NCI-H524 (cell line): ENCODE data around the gene CKB.

Experiments used
- DNase-seq, 2 experiments: peaks; one replicate each; lab custom pipeline; 2025; lab: John Stamatoyannopoulos, UW

Gene CKB

GRCh38 chr14:103522649-103523574 is at the start of gene CKB:
Gene CKB, minus strand, starts transcription at chr14:103522830. Its CDS starts 337 bp downstream, at chr14:103522493.
- DNase-seq = peak; percentile 71 to 94

DNA sequence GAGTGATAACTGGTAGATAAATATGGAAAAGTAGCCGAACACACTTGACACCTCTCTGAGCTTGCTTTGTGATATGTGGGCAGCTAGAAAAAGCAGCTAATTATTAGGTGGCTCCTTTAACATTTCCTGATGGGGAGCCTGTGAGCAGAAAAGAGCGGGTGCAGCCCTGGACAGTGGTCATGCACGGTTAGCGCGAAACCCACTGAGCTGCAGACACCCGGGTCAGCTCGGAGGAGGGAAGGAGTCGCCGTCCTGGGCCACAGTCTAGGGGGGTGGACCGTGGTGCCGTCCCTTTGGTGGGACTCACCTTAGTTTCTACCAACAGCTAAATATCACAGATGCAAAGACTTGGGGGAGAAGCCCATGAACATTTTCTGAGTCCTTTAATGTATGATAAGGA is 46.8 kb upstream of the CKB start:
- no peak for DNase-seq

DNA sequence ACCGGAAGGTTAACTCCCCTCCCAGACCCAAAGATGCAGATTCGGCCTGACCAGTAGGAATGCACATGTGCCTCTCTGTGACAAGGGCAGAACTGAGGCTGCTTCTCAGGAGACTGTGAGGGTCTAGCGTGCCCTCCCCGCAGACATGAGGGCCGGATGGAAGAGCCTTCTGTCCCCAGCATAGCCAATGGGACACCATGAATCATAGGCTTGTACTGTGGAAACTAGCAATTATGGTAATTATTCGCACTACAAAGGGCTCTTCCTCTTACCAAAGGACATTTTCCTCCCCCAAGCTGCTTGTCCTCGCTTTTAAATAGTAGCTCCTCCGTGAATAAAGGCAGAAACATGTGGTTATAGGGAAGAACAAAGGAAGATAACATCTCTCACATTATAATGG is 46.3 kb upstream of the CKB start:
- DNase-seq = no peak

GRCh38 chr14:103563844-103564505 is 41.3 kb upstream of the CKB start:
- no peak for DNase-seq

DNA sequence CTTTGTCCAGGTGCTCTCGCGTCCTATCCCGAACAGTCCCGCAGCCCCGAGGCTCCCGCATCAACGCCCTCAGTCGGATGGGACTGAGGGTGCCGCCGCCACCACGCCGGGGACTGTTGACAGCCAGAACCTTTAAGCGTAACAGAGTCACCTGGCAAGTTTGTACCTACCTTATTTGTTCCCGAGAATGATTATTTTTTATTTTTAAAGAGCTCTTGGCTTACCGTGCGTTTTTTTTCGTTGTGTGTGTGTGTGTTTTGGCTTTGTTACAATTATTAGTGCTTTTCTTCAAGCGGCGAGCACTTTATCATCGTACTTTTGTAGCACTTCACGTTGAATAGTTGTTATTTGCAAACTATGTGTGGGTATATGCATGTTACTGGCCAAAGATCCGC is 40.6 kb upstream of the CKB start:
- no peak for DNase-seq

GRCh38 chr14:103562429-103563225 is 40.0 kb upstream of the CKB start, which contains the start of the genes BAG5 and COA8:
Gene BAG5, minus strand, starts transcription at chr14:103562657. Its CDS starts 1,493 bp downstream, at chr14:103561164.
Gene COA8, plus strand, starts transcription at chr14:103562960. Its CDS starts 42 bp downstream, at chr14:103563002.
- DNase-seq = peak; percentile 86 to 92

DNA sequence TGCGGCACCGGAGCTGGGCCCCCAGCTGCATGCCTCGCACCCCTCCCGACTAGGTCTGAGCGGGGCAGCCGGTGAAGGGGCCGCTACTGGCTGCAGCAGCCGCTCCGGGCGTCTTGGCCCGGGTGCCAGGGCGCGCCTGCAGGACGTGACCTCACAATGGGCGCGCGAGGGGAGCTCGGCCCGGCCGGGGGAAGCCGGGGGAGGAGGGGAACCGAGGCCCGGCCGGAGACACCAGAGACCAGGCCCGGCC is 39.5 kb upstream of the CKB start:
- DNase-seq = no peak

- DNase-seq = no peak
Observed at GRCh38 chr14:103561381-103562178, 39.0 kb upstream of the CKB start.

GRCh38 chr14:103560691-103561090 is 38.1 kb upstream of the CKB start:
- DNase-seq = no peak

DNA sequence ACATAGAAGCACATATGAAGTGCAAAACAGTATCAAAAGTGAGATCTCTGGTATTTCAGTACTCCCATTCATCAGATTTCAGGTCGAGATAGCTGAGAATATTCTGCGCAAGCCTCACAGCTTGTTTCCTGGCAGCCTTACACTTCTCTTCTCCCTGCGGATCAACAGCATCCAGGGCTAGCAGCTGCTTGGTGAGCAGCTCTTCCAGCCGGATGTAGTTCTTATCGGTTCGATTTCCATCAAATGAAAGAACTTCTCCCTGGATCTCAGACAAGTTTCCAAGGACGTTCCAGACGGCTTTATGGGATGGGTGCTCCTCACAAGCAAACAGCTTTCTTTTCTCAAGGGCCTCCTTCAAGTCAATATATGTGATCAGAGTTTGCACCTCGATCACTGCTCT is 37.1 kb upstream of the CKB start:
- no peak for DNase-seq

GRCh38 chr14:103558071-103558882 is 35.6 kb upstream of the CKB start:
- peak in 1 of 2 experiments; percentile 32 for DNase-seq

DNA sequence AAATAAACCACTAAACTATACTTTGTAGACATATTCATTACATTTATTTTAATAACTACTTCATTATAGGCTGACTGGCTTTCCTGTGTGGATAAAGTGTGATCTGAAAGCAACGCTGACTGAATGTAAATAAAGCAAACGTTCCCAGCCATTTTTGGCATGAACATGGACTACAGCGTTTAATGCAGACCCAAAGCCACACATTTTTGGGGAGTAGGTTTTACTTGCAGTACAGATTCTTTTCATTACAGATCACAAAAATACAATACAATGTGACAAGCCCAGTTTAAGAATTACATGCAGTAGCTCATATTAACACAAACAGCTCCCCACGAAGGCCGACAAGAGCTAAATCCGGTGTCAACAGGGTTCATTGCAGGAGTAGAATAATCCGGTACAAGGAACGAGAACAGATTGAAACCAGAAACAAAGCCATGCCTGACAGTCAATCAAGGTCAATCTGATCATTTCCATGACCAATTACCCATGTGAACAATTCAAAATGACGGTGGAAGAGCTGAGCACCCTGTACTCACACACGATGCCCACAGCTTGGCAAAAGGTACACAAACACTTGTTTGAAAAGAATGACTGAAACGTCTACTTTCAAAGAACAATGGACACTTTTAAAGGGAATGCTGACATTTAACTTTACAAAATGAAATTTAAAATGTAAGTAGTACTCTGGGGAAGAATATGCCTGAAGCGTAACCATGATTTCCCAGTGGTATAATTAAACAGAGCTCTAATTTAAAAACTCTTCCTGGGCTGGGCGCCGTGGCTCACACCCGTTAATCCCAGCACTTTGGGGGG is 34.5 kb upstream of the CKB start:
- no peak for DNase-seq

DNA sequence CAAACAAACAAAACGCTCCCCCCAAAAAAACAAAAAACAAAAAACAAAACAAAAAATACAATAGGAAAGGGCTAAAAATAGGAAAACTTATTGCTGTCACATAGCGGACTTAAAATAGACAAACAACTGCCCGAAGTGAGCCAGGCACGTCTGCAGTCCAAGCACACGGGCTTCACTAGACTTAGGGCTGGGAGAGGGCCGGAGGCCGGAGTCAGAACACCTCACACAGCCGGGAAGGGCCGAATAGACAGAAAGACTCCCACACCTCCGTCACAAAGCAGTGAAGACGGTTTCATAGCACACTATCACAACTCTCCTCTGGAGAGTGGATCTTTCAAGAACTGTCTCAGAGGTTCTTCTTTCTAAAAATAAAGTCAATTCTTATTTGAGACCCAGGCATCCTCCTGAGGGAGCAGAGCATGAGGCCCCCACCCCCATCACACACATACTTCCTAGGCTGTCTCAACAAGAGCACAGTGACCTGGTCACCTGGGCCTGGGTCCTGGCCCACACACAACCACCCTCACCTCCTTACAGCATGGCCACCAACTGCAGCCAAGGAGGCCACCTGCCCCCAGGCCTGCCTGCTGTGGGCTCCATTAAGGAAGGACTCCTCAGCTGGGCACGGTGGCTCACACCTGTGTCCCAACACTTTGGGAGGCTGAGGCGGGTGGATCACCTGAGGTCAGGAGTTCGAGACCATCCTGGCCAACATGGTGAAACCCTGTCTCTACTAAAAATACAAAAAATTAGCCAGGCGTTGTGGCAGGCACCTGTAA is 33.1 kb upstream of the CKB start:
- no peak for DNase-seq

DNA sequence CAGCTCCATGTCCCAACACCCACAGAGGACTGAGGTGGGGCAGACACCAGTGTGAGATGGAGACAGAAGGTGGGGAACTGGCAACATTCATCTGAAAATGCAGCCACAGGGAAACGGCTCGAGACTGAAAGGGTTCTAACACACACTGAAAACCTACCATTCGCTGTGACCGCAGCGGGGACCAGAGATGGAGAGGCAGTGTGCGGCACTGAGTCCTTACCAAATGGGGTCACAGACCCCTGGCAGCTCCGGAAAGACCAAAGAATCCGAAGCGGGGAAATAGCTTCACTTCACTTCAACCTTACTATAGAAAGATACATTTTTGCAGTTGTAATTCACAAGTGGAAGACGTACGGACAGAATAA is 30.2 kb upstream of the CKB start:
- DNase-seq = no peak

- no peak for DNase-seq
Observed at GRCh38 chr14:103552011-103552845, 29.6 kb upstream of the CKB start.

DNA sequence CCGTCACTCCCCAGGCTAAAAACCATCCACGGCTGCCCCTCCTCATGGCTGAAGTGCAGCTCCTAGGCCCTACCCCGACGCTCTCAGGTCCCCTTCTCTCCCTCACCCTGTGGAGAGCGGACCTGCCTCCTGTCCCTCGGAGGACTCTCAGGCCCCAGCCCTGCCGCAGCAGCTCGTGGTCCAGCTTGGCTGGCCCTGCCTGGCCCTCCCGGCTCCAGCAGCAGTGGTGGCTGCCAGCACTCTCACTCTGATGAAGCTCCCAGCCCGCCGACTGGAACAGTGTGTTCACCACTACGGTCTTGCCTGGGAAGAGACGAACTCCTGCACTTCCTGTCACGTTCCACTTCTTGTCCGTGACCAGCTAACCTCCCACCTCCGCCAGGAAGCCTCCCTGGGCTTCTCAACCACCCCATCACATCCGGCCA is 28.7 kb upstream of the CKB start:
- DNase-seq = no peak

DNA sequence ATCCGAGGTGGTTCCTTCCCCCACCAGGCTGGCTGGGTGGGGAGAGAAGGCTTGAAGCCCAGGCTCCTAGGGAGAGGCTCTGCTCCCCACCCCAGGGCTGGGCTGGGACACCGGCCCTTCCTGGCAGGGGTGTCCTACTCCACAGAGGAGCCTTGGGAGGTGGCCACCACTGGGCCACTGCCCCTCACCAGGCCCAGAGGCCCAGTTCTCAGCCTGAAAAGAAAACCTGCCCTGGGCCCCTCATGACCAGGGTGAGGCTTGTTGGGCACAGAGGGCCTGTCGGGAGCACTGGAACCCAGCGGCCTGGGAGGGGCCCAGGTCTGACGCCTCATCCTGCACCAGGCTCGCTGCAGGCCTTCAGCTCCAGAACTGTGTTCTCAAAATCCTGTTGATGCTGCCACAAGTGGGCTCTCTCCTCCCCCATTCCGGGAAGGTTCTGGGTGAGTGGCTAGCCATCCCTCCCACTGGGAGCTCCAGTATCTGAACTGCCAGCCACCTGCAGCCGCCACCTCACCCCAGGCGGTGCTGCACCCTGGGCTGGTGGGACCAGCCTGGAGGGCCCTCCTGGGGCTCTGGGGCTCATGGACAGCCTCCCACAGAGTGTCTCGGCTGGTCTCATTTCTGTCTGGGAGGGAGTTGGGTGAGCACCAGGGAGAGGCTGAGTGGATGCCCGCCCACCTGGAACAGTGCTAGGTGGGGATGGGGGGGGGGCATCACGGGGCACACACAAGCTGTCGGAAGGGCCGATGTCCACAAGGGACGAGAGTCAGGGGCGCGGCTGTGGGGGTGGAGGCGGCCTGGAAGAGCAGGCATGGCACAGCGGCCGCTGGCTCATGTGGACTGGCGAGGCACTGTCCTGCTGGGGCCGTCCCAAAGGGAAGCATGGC is 28.1 kb upstream of the CKB start:
- DNase-seq = no peak
